Pons (tissue), 1 donor: ENCODE data around the gene NOTUM.
A peak's percentile ranks its signal among the peaks of the same experiment; 100 is the strongest.
"Not testable (repeated sequence)": the region's sequence is repeated elsewhere in the genome, so short reads cannot be mapped to it uniquely, and the experiment has no call there.

Experiments
- DNase-seq: peaks from one replicate; pipeline ENCODE4 v3.0.0-alpha.2; 2016; ENCODE audit warnings: low spot score

Gene NOTUM

DNA sequence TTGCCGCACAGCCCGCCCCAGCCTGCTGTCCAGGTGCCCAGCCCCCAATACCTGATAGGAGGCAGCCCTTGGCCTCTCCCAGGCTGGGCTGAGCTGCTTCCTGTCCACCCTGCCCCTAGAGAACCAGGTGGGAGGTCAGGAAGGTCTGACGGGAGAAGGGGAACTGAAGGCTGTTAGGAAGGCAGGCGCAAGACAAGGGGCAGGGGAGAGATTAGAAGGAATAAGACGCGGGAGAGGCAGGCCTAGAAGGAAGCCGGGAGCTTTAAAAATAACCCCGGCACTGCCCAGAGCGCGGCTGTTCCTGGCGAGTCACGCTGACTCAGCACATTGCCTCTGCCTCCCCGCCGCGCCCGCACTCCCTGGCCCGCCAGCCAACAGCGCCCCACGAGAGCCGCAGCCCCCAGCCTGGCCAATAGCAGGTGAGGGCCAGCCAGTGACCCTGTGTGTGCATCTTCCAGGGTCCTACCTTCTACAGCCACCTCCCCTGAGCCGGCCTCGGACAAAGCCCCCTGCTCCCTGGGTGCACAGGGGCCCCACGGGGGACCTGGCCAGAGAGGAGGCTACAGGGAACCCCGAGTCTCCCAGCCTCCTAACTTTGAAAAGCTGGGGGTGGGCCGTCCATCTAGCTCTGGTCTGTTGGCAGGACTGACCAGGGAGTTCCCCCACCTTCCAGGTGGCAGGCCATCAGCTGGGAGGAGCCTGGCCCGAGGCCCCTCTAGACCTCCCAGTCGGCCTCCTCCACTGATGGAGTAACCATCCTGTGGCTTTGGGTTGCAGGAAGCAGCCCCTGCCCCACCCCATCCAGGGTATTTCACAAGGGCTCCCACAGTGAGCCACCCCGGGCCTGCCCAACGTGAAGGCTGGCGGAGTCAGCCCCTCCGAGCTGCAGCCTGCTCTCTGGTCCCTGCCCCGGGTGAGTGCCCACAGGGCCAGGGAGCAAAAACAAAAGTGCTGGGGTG lies 37.4 kb downstream of the NOTUM start:
- DNase-seq: no peak

GRCh38 chr17:81922566-81923301 lies 38.3 kb downstream of the NOTUM start:
- DNase-seq: no peak

- DNase-seq: no peak
These were observed 38.9 kb downstream of the NOTUM start for GRCh38 chr17:81921996-81922565.

GRCh38 chr17:81921537-81921862 lies 39.5 kb downstream of the NOTUM start:
- DNase-seq: no peak

- DNase-seq: no peak
These were observed 40.1 kb downstream of the NOTUM start for GRCh38 chr17:81920612-81921536.

- DNase-seq: no peak
These were observed 42.0 kb downstream of the NOTUM start for GRCh38 chr17:81918832-81919545.

DNA sequence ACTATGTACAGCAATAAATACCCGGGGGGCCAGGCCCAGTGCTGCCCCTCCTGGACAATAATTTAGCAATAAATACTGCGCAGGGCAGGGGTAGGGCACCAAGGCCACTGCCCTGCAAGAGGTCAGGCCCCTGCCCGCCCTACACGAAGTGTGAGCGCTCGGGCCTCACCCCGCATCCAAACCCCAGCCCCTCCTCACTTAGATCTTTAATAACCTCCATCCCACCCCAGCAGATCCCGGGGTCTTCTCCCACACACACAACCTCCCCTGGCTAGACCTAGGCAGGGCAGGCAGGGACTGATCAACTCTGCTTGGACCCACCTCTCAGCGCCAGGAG lies 42.7 kb downstream of the NOTUM start:
- not testable (repeated sequence) for DNase-seq

GRCh38 chr17:81917565-81918332 lies 43.2 kb downstream of the NOTUM start, which contains the start of gene SIRT7:
TSS of gene SIRT7 (minus strand) at chr17:81918176. CDS start at chr17:81918131, 45 bp downstream.
- peak; percentile 73 for DNase-seq

- no peak for DNase-seq
These were observed 44.6 kb downstream of the NOTUM start for GRCh38 chr17:81916234-81917001.

- no peak for DNase-seq
These were observed 45.7 kb downstream of the NOTUM start for GRCh38 chr17:81915331-81915730.

DNA sequence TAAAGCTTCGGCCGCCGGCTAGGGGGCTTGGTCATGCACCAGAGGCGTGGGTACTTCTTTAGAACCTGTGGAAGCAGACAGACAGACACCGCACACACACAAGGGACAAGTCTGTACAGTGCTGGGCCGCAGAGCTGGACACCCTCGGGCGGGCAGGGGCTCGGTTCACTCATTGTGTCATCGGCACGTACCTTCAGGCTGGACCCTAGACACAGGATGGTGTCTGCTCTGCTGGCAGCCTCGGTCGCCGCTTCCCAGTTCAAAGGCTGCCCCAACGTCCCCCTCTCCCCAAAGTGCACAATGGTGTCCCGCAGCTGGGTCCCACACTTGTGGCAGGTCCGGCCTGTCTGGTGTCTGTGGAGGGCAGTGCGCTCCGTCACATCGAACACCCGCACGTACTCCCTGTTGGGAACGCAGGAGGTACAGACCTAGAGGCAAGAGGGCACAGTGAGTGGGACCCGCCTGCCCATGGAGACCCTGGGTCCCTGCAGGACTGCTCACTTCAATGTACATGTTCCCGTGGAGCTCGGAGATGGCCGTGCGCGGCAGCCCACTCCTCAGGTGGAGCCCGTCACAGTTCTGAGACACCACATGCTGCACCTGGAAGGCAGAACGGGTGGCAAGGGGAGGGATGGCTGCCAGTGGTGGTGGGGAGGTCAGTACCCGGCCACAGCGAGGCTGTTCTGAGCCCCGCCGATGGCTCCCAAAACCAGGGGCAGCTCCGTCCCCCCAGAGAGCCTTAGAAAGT lies 46.7 kb downstream of the NOTUM start:
- no peak for DNase-seq

GRCh38 chr17:81913394-81914102 lies 47.4 kb downstream of the NOTUM start:
- no peak for DNase-seq

- no peak for DNase-seq
These were observed 48.3 kb downstream of the NOTUM start for GRCh38 chr17:81912441-81913309.

- DNase-seq: no peak
These were observed 49.0 kb downstream of the NOTUM start for GRCh38 chr17:81911969-81912368.

DNA sequence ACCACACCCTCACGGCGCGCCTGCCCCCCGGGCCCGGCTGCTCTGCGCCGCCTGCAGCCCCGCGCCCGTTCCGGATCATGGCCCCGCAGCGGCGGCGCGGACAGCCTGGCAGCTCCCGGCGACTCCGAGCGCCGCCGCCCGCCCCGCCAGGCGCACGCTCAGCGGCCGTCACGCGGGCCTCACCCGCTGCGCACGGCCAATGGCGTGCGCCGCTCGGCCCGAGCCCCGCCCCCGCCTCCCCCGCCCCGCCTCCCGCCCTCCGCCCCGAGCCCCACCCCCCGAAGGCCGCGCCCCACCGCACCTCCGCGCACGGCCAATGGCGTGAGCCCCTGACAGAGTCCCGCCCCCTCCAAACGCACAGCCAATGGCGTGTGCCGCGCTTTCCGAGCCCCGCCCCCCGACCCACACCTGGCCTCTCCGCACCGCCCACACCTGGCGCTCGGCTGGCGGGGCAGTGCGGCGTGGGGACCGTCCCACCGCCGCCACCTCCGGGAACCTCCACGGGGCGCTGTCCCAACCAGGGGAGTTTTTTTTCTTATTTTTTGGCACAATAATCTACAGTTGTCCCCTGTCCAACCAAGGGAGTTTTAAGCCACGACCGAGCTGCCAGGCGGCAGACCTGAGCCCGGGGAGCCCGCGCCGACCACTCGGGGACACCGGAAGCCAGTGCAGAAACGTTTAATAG lies 49.6 kb downstream of the NOTUM start, which contains the start of gene PCYT2:
Gene PCYT2, minus strand, starts transcription at position 123 of the 685 bp plus-strand sequence. Its CDS starts 44 bp downstream, at position 79.
- peak; percentile 87 for DNase-seq

- no peak for DNase-seq
These were observed 50.1 kb downstream of the NOTUM start for GRCh38 chr17:81910840-81911276.
